IPS-18a (cell line): ENCODE results near the gene GINS1.

Experiments used
- H3K27ac ChIP-seq: one replicate; pipeline ENCODE4 v1.5.1; 2013; ENCODE audit warnings: low read length
- H3K27me3 ChIP-seq: one replicate; pipeline ENCODE4 v1.6.1; 2013; ENCODE audit warnings: mild to moderate bottlenecking, low read length; ENCODE audit not compliant: control insufficient read depth, insufficient read depth
- H3K36me3 ChIP-seq: one replicate; pipeline ENCODE4 v1.6.1; 2013; ENCODE audit warnings: low read depth, low read length; ENCODE audit not compliant: control insufficient read depth
- H3K4me1 ChIP-seq: one replicate; pipeline ENCODE4 v1.6.1; 2013; ENCODE audit warnings: low read depth, low read length; ENCODE audit not compliant: control insufficient read depth
- H3K4me3 ChIP-seq: one replicate; pipeline ENCODE4 v1.5.1; 2013; ENCODE audit warnings: low read length
- H3K9ac ChIP-seq: one replicate; pipeline ENCODE4 v1.6.1; 2013; ENCODE audit warnings: mild to moderate bottlenecking, low read length, moderate library complexity
- H3K9me3 ChIP-seq: one replicate; pipeline ENCODE4 v1.6.1; 2013; ENCODE audit warnings: low read depth, low read length; ENCODE audit not compliant: control insufficient read depth

Gene GINS1

DNA sequence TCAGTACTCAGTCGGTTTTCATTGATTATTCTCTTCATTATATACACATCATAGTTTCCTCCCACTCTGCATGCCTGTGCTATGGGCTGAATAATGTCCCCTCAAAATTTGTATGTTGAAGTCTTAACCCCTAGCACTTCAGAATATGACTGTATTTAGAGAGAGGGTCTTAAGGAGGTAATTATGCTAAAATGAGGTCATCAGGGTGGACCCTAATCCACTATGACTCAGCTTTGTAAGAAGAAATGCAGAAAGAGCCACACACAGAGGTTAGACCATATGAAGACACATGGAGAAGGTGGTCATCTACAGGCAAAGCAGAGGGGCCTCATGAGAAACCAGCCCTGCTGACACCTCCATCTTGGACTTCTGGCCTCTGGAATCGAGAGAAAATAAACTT lies 32.6 kb upstream of the GINS1 start:
- Histone ChIP-seq H3K4me3 (no peak overlapping the region), H3K4me1 (no peaks in the 10 kb centered on the region), H3K27me3 (no peaks in the 10 kb centered on the region), H3K27ac (no peak overlapping the region), H3K9me3 (no peaks in the 10 kb centered on the region), H3K36me3 (no peaks in the 10 kb centered on the region), H3K9ac (no peak overlapping the region)

DNA sequence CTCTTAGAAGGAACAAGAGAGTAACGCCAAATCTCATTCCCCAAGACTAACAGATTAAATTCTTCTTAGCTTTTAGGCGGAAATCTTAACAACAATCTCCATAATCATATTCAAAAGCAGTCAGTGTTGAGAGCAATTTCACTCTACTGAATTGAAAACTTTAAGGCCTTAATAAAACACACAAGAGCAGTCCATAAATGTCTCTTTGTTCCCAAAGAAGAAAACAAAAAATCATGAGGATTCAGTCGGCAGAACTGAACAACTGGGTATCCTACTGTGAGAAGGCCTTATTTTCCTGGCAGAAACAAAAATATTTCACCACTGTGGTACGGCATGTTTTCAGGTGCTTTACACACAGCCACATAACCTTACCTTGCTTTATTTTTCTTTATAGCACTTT lies 31.2 kb upstream of the GINS1 start:
- Histone ChIP-seq H3K27me3 (no peaks in the 10 kb centered on the region), H3K36me3 (no peaks in the 10 kb centered on the region), H3K9me3 (no peaks in the 10 kb centered on the region), H3K27ac (no peak overlapping the region), H3K4me1 (no peaks in the 10 kb centered on the region), H3K4me3 (no peak overlapping the region), H3K9ac (no peak overlapping the region)

DNA sequence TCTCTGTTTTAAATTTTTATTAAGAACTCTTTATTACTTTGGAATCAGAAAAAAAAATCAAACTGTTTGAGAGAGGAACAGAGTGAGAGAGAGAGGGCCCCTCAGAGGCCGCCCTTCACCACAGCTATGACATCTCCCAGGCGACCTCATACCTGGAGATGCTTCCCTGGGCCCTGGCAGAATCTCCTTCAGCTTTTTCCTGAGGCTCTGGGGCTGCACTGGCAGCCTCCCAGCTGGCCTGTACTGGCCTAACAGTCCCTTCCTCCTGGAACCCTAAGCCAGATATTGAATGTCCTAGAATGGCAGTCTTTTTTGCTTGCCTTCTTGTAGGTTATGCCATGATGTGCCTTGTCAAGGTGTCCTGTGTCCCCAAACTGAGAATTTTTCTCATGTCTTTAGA lies 30.6 kb upstream of the GINS1 start:
- no peak overlapping the region for H3K27ac ChIP-seq
- H3K27me3 ChIP-seq, result no peaks in the 10 kb centered on the region
- no peak overlapping the region for H3K9ac ChIP-seq

DNA sequence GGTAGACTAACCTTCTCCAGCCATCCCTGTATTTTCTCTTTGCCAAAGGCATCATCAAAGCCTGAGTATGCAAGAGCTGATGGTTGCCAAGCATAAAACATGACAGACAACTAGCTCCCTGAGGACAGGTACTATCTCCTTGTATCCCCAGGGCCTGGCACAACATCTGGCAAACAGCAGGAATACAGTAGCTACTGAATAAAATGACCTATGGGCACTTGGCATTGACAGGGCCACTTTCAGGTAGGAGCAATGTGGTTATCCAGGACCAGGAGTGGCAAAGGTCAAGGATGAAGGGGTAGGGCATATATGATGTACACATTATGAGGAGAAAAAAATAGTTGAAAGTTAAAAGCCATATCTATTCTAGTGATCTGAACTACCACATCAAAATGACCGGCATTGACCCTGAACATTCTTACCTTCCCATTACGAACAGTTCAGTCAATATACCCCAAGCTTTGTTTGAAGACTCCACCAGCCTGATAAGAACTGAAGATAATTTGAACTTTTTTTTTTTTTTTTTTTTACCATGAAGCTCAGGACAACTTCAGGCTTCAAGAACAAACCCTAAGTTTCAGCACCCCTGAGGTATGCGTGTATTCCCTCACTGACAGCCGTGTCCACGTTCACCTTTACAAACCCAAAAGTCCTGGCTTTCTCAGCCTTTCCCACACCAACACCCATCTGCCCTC lies 29.1 kb upstream of the GINS1 start:
- H3K27ac ChIP-seq, result no peak overlapping the region

More for the DNA sequence above, 30.6 kb upstream of the GINS1 start:
- Histone ChIP-seq H3K9me3 (no peaks in the 10 kb centered on the region), H3K36me3 (peaks cover 3% of the 10 kb centered on the region), H3K4me1 (no peaks in the 10 kb centered on the region), H3K4me3 (no peak overlapping the region)

DNA sequence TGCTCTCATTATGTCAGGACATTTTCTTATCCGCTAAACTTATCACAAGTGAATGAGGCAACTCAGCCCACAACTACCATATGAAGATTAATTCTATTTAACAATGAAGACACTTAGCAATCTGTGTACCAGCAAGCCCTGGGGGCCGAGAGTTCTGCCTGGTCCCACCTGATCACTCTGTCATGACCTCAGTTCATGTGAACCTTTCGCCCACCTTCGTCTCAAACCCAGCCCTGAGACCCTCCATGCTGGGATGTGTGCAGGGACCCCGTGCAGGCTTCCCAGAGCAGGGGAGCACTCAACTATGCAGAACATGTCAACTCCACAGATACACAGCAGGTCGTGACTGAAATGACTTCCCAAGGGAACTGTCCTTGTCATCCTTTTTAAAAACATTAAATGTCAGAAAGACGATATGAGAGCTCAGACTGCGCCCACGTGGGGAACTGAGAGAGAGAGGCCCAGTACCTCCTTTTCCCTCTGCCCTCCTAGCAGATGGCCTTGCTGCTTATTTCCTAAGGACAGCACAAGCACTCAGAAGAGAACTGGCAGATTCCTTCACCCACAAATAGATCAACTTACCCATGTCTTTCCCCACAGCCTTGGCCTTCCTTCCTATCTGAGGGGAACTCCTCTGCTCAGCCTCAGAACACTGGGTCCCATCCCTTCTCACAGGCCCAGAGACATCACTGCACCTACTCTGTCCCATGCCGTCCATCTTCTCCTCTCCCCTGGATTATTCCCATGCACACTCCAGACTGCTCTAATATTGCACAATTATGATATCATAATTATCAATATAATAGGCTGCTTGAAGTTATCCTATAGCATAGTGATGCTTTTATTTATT lies 28.4 kb upstream of the GINS1 start:
- no peak overlapping the region for H3K27ac ChIP-seq
- H3K27me3 ChIP-seq, result no peaks in the 10 kb centered on the region
- no peak overlapping the region for H3K9ac ChIP-seq
- peaks cover 10% of the 10 kb centered on the region for H3K36me3 ChIP-seq
- H3K4me1 ChIP-seq, result no peaks in the 10 kb centered on the region
- no peaks in the 10 kb centered on the region for H3K9me3 ChIP-seq
- no peak overlapping the region for H3K4me3 ChIP-seq

More for the DNA sequence above, 29.1 kb upstream of the GINS1 start:
- Histone ChIP-seq H3K4me3 (no peak overlapping the region), H3K9me3 (no peaks in the 10 kb centered on the region), H3K27me3 (no peaks in the 10 kb centered on the region), H3K9ac (no peak overlapping the region), H3K4me1 (no peaks in the 10 kb centered on the region), H3K36me3 (peaks cover 10% of the 10 kb centered on the region)

DNA sequence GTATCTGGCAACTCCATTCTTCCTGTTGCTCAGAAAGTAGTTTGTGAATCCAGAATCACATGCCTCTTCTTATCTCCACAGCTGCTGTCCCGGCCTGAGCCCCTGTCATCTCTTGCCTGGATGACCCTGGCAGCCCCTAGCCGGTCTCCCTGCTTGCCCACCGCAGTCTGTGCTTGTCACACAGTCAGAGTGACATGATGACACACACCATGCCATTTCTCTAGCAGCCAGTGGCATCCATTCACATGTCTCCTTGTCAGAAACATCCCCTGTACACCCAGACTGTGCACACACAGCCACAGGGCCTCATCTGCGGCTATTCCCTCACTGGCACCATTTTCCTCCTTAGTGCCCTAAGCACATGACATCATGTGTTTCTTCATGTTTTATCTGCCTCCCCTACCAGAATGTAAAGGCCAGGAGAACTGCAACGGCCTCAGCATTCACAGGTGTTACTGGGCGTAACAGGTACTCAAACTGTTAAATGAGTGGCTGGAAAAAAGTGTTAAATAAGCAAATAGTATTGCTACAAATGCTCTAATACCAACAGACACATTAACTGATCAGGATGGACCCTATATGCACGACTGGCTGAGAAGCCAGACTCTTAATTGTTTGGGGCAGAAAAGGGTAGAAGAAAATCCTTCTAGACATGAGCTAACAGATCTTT lies 26.4 kb upstream of the GINS1 start:
- Histone ChIP-seq H3K27ac (no peak overlapping the region), H3K9me3 (no peaks in the 10 kb centered on the region), H3K4me1 (no peaks in the 10 kb centered on the region)

DNA sequence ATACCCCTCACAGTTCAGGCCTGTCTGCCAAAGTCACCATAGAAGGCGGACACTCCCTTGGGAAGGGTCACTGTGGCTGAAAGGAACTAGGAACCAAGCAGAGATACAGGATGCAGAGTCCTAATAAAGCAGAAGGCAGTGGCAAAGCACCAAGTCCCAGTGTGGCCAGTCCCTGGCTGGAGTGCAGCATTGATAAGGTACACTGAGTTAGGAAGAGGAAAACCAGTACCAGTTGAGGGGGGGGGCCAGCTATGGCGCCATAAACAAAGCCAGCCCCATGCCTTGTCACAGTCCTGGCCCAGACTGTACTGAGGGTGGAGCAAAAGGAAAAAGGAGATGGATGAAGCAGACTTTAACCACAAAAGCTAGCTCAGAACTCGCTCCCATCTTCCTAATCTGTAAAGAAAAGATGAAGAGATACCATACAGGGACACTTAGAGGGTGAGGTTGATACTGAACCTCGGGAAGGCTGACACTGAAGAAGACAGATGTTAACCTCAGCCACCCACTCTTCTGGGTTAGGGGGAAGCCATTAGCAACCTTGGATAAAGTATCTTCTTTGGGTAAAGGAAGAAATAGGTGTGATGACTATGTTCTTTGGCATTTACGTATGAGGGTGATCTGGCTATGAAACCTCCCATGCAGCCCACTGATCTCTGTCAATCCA lies 24.6 kb upstream of the GINS1 start:
- Histone ChIP-seq H3K4me3 (no peak overlapping the region), H3K4me1 (no peaks in the 10 kb centered on the region), H3K27ac (no peak overlapping the region), H3K36me3 (peaks cover 10% of the 10 kb centered on the region), H3K9ac (no peak overlapping the region), H3K9me3 (no peaks in the 10 kb centered on the region), H3K27me3 (no peaks in the 10 kb centered on the region)

More for the DNA sequence above, 26.4 kb upstream of the GINS1 start:
- Histone ChIP-seq H3K4me3 (no peak overlapping the region), H3K36me3 (peaks cover 10% of the 10 kb centered on the region), H3K9ac (no peak overlapping the region), H3K27me3 (no peaks in the 10 kb centered on the region)

DNA sequence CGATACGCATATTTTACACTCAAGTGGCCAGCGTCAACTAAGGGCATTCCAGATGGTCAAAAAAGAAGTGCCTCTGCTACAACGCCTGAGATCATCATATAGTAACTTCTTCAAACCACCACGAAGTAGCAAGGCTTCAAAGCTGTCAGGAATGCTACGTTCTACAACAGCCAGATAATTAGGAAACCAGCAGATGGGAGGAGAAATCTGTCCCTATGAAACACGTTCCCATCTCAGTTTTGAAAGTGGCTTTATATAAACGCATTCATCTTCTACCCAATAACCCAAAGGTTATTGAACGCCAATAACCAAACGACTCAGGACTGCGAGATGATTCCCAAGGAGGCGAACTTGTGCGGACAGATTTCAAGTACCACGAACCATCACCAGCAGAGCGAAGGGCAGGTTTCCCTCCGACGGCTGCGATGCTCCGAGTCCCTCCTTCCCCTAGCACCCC lies 18.0 kb upstream of the GINS1 start:
- H3K27ac ChIP-seq, result no peak overlapping the region
- no peaks in the 10 kb centered on the region for H3K9me3 ChIP-seq
- no peaks in the 10 kb centered on the region for H3K36me3 ChIP-seq
- H3K4me3 ChIP-seq, result peak overlapping the region; percentile 59
- H3K9ac ChIP-seq, result peak overlapping the region; percentile 74
- no peaks in the 10 kb centered on the region for H3K4me1 ChIP-seq
- peaks cover 4% of the 10 kb centered on the region for H3K27me3 ChIP-seq

DNA sequence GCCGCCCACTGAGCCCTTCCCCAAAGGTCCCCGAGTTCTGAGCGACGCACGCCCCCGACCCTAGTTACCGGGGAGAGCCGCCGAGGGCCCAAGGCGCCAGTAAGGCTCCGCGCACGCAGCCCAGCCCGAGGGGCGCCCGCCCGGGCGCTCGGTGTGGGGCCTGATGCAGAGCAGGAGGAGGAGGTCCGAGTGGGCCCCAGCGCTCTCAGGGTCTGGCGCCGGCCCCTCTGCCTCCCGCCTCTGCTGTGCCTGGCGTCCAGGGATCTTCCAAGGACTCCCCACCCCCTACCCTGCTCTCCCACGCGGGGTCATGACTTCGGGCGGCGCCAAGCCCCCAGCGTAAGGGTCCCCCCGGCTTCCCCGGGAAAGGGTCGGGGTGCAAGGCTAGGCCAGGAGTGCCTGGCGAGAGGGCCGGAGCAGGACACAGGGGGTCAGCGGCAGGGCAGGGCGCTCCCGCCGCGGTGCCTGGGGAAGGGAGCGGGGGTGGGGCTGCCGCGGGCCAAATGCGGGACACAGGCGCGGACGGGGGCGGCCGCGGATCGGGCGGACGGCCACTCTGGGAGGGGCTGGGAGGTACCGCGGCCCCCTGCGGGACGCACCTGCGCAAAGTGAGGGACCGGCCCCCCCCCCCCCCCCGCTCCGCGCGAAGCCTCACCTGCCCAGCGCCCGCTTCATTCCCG lies 17.5 kb upstream of the GINS1 start:
- no peaks in the 10 kb centered on the region for H3K9me3 ChIP-seq
- no peaks in the 10 kb centered on the region for H3K36me3 ChIP-seq
- no peaks in the 10 kb centered on the region for H3K4me1 ChIP-seq
- H3K4me3 ChIP-seq, result peak overlapping the region; percentile 59
- no peak overlapping the region for H3K27ac ChIP-seq
- peaks cover 4% of the 10 kb centered on the region for H3K27me3 ChIP-seq
- peak overlapping the region; percentile 74 for H3K9ac ChIP-seq

DNA sequence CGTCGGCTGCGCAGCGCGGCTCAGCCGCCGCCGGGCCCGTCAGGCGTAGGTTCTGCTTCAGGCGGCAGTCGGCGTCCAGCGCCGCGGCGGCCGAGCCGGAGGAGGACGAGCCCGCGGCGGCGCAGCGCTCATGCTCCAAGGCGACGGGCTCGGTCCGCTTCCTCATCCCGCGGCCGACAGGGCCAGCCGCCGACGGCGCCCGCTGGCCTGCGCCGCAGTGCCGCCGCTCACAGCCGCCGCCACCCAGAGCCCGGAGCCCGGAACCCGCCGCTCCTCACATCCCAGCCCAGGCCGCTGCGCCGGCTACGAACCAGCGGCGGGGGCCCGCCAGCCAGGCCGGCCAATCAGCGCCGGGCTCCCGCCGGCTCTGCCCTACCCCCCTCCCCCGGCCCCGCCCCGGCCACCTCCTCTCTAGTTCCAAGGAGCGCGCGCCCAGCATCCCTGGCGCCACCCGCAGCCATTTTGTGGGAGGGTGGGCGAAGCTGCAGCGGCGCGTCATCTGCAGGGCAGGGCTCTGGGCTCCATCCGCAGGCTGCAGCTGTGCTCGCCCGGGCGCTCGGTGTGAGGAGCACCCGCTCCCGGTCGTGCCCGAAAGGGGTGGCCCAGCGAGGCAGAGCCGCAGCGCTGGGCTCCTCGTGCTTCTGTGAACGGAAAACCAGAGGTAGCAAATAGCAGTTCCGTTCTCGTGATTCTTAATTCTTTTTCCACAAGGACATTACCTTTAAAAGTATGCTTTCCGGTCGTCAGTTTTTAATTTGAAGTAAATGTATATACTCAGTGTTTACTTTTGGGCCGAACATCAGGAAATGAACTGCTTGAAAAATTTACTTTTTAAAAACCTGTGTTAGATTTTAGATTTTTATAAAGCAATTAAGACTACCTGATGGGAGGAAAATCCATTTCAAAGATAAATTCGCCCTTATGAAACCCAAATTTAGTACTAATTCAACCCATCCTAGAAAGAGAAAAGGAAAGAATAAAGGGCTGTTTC lies 16.6 kb upstream of the GINS1 start, which contains the start of gene ABHD12:
TSS of gene ABHD12 (minus strand) at position 298 of the 991 bp plus-strand sequence. CDS start at position 166, 132 bp downstream.
- Histone ChIP-seq H3K27ac (peak within 1 kb of the TSS; percentile 38), H3K9me3 (no peaks in the 10 kb centered on the region), H3K4me3 (peak within 1 kb of the TSS; percentile 86), H3K27me3 (peaks cover 4% of the 10 kb centered on the region), H3K36me3 (no peaks in the 10 kb centered on the region), H3K4me1 (no peaks in the 10 kb centered on the region), H3K9ac (peak within 1 kb of the TSS; percentile 81)
